Measurements from ENCODE around the gene AGBL1.

GRCh38 chr15:86906376-86906775 lies 826.7 kb downstream of the AGBL1 start:
- TF ChIP-seq CTCF (optimal IDR thresholded peaks at IDR 0.05 in 1 of 3, IDR thresholded peaks at IDR 0.05 in 1 of 3, conservative IDR thresholded peaks at IDR 0.05 in 1 of 3; ENCODE audit: extremely low read depth in 1 of 3, insufficient read depth in 2 of 3, low read length in 3 of 3) (no peak), EZH2 (IDR thresholded peaks at IDR 0.05; ENCODE audit: low read length) (no peak)
